Activated CD8-positive, alpha-beta T cell treated with anti-CD3 and anti-CD28 coated beads for 36 hours (primary cell): ENCODE data around the gene UBTF. TPM values are rescaled to one million over a fixed set of nuclear protein-coding genes. Genes with fewer than 3 reads are reported as not detected.
A peak's percentile ranks its signal among the peaks of the same experiment; 100 is the strongest.

ENCODE experiments used
- ATAC-seq: fragments of 200-7000 bp; cut with Tn5 transposase; one replicate; pipeline ENCODE4 v1.10.0; 2021; ENCODE audit warnings: mild to moderate bottlenecking, moderate library complexity
- CTCF ChIA-PET: fragments of 350-600 bp; sonication (Branson Sonifier 250); formaldehyde crosslinking; loops from one replicate; lab custom pipeline; 2021; ENCODE audit warnings: antibody characterized with exemption; lab: Charles Lee
- POLR2A ChIA-PET: fragments of 350-600 bp; sonication (Branson Sonifier 250); formaldehyde crosslinking; loops from one replicate; lab custom pipeline; 2021; ENCODE audit warnings: antibody characterized with exemption; lab: Charles Lee
- DNase-seq: peaks from one replicate; pipeline ENCODE4 v3.0.0-alpha.2; 2020
- H3K27ac Mint-ChIP-seq: one replicate; pipeline ENCODE4 v1.8.0; 2021; ENCODE audit warnings: mild to moderate bottlenecking, mixed read lengths
- H3K27me3 Mint-ChIP-seq: one replicate; pipeline ENCODE4 v1.8.0; 2021; ENCODE audit warnings: mixed read lengths
- H3K36me3 Mint-ChIP-seq: one replicate; pipeline ENCODE4 v1.8.0; 2021; ENCODE audit warnings: low read depth, mixed read lengths
- H3K4me1 Mint-ChIP-seq: one replicate; pipeline ENCODE4 v1.8.0; 2021; ENCODE audit warnings: low read depth, mixed read lengths
- H3K4me3 Mint-ChIP-seq: one replicate; pipeline ENCODE4 v1.8.0; 2021; ENCODE audit warnings: mild to moderate bottlenecking, moderate library complexity, mixed read lengths
- H3K9me3 Mint-ChIP-seq: one replicate; pipeline ENCODE4 v1.8.0; 2021; ENCODE audit warnings: mixed read lengths
- CTCF ChIP-seq: fragments of 200-600 bp; IDR thresholded peaks from one replicate; pipeline ENCODE4 v1.8.0; 2022; ENCODE audit warnings: antibody characterized with exemption, mild to moderate bottlenecking
- intact Hi-C: fragments of 100-400 bp; cut with micrococcal nuclease; formaldehyde crosslinking; loops from one replicate; pipeline ENCODE4 v1.10.0; 2022
- total RNA-seq, 2 experiments: library from RNA; stranded (reverse); gene quantifications; one replicate each; pipeline ENCODE4 v1.2.3, GENCODE V29; 2021

Gene UBTF
- total RNA-seq, 2 experiments from 2014 or later = 129 to 135 TPM

- peaks cover 58% of the 10 kb centered on the region for H3K36me3 Mint-ChIP-seq
- H3K27ac Mint-ChIP-seq = peak overlapping the region; percentile 98
- no peaks in the 10 kb centered on the region for H3K27me3 Mint-ChIP-seq
- CTCF ChIA-PET = interaction anchor here (1.1 to 4.6 kb wide), 7 partner anchors 15 to 146 kb away, joined by 3 to 51 read pairs (median 6); partner anchors contain the start of genes ATXN7L3 and GRN
- intact Hi-C loops = loop anchor here (5.0 kb wide), 1 partner anchor 111 kb away; no protein-coding TSS in a partner anchor
- no peak for TF ChIP-seq CTCF
- peaks cover 48% of the 10 kb centered on the region for H3K4me1 Mint-ChIP-seq
- no peak for ATAC-seq
- H3K4me3 Mint-ChIP-seq = peak overlapping the region; percentile 96
- DNase-seq = no peak
- POLR2A ChIA-PET = interaction anchor here (0.6 to 8.1 kb wide), 11 partner anchors 10 to 1014 kb away, joined by 3 to 58 read pairs (median 6); partner anchors contain the start of genes ATXN7L3, SLC25A39 and TMUB2
- no peaks in the 10 kb centered on the region for H3K9me3 Mint-ChIP-seq
These were observed 2.8 kb downstream of the UBTF start for GRCh38 chr17:44216694-44217093.

GRCh38 chr17:44216173-44216572 is 3.3 kb downstream of the UBTF start:
- CTCF ChIA-PET = interaction anchor here (0.8 to 4.6 kb wide), 7 partner anchors 14 to 134 kb away, joined by 3 to 51 read pairs (median 6); partner anchors contain the start of genes ATXN7L3 and GRN
- Mint-ChIP-seq H3K27ac (peak overlapping the region; percentile 98), H3K36me3 (peaks cover 60% of the 10 kb centered on the region), H3K27me3 (no peaks in the 10 kb centered on the region), H3K9me3 (no peaks in the 10 kb centered on the region), H3K4me1 (peaks cover 53% of the 10 kb centered on the region), H3K4me3 (peak overlapping the region; percentile 96)
- POLR2A ChIA-PET = interaction anchor here (0.6 to 8.1 kb wide), 11 partner anchors 9 to 206 kb away, joined by 3 to 58 read pairs (median 6); partner anchors contain the start of genes ATXN7L3, SLC25A39 and TMUB2
- DNase-seq (peak; percentile 73), ATAC-seq (peak; percentile 13)
- TF ChIP-seq CTCF = no peak
- intact Hi-C loops = loop anchor here (5.0 kb wide), 1 partner anchor 111 kb away; no protein-coding TSS in a partner anchor

GRCh38 chr17:44214896-44215295 is 4.6 kb downstream of the UBTF start:
- intact Hi-C loops = loop anchor here (5.0 kb wide), 1 partner anchor 112 kb away; no protein-coding TSS in a partner anchor
- H3K9me3 Mint-ChIP-seq = no peaks in the 10 kb centered on the region
- DNase-seq = no peak
- H3K27me3 Mint-ChIP-seq = no peaks in the 10 kb centered on the region
- POLR2A ChIA-PET = interaction anchor here (1.0 to 8.1 kb wide), 5 partner anchors 9 to 24 kb away, joined by 3 to 58 read pairs (median 10); partner anchors contain the start of gene ATXN7L3
- peaks cover 64% of the 10 kb centered on the region for H3K36me3 Mint-ChIP-seq
- no peak for TF ChIP-seq CTCF
- H3K4me3 Mint-ChIP-seq = peak overlapping the region; percentile 96
- H3K4me1 Mint-ChIP-seq = peaks cover 60% of the 10 kb centered on the region
- peak overlapping the region; percentile 98 for H3K27ac Mint-ChIP-seq
- ATAC-seq = no peak
- CTCF ChIA-PET = interaction anchor here (2.3 to 4.6 kb wide), 2 partner anchors 13 to 131 kb away, joined by 7 to 51 read pairs; partner anchors contain the start of genes ATXN7L3 and GRN

GRCh38 chr17:44214230-44214494 is 5.3 kb downstream of the UBTF start:
- ChIA-PET POLR2A (interaction anchor here (1.0 to 3.0 kb wide), 5 partner anchors 8 to 106 kb away, joined by 3 to 11 read pairs (median 7); no protein-coding TSS in a partner anchor), CTCF (interaction anchor here (2.3 to 4.6 kb wide), 2 partner anchors 12 to 132 kb away, joined by 7 to 51 read pairs; partner anchors contain the start of genes ATXN7L3 and GRN)
- ATAC-seq (no peak), DNase-seq (no peak)
- Mint-ChIP-seq H3K27ac (peak overlapping the region; percentile 98), H3K4me1 (peaks cover 66% of the 10 kb centered on the region), H3K36me3 (peaks cover 71% of the 10 kb centered on the region), H3K4me3 (no peak overlapping the region), H3K27me3 (no peaks in the 10 kb centered on the region), H3K9me3 (no peaks in the 10 kb centered on the region)
- intact Hi-C loops = no loop called here
- no peak for TF ChIP-seq CTCF
